H1 (cell line): ENCODE measurements around the gene GFPT1. TPM values are rescaled to one million over a fixed set of nuclear protein-coding genes. Genes with fewer than 3 reads are reported as not detected.

Source experiments
- NANOG ChIP-seq: IDR thresholded peaks from 2 replicates; pipeline ENCODE4 v1.6.1; 2011; ENCODE audit warnings: low read length, low read depth, mild to moderate bottlenecking, inconsistent platforms; ENCODE audit not compliant: insufficient read depth, poor library complexity, severe bottlenecking
- POLR2AphosphoS5 ChIP-seq: IDR thresholded peaks from 2 replicates; pipeline ENCODE4 v1.6.1; 2011; ENCODE audit warnings: low read depth, low read length
- RFX5 ChIP-seq: IDR thresholded peaks from 2 replicates; pipeline ENCODE4 v1.6.1; 2011; ENCODE audit warnings: low read depth, low read length, improper control_type of control experiment, borderline replicate concordance
- SAP30 ChIP-seq: fragments of 300-600 bp; sonication (generic); IDR thresholded peaks from 2 replicates; pipeline ENCODE4 v1.7.1; 2012; ENCODE audit warnings: low read length, moderate library complexity, mild to moderate bottlenecking, inconsistent platforms; ENCODE audit not compliant: insufficient read depth, insufficient replicate concordance
- polyA plus RNA-seq, 7 experiments: library from polyadenylated mRNA; depleted of rRNA in 3 of 7; stranded (reverse) in 5 of 7; unstranded in 2 of 7; fragments of >200 nt in 5 of 7; fragments of 200-250 nt in 2 of 7; gene quantifications; 1 replicate in 5 of 7; 2 replicates in 1 of 7; 4 replicates in 1 of 7; pipeline versions ENCODE4 v1.2.1 to v1.2.3, GENCODE V29; 2011 to 2013; ENCODE audit warnings: missing spikeins in 2 of 7, mixed read lengths in 2 of 7
- total RNA-seq: library from RNA; stranded (reverse); fragmentation: NEBNext Ultra II Directional; extraction: Animal tissue kit (Norgen Biotek cat#: 25700); gene quantifications from 2 replicates; pipeline ENCODE4 v1.2.1, GENCODE V29; 2021
- TF ChIP-seq, protein P1 (sequence below), 3 experiments: IDR thresholded peaks; 1 replicate in 2 of 3; 2 replicates in 1 of 3; pipeline versions ENCODE4 v1.5.1 to v1.6.1; 2011; ENCODE audit warnings: low read length in 3 of 3, mild to moderate bottlenecking in 3 of 3, inconsistent platforms in 2 of 3, low read depth in 1 of 3, moderate library complexity in 1 of 3; ENCODE audit not compliant: insufficient read depth in 1 of 3; ENCODE audit errors: control extremely low read depth in 1 of 3

The GFPT1 gene
- total and polyA plus RNA-seq, 2 of the 8 experiments (the other 6 are each of a cell fraction or from before 2014, with no cell fraction given): 13.3 to 76.2 TPM

DNA sequence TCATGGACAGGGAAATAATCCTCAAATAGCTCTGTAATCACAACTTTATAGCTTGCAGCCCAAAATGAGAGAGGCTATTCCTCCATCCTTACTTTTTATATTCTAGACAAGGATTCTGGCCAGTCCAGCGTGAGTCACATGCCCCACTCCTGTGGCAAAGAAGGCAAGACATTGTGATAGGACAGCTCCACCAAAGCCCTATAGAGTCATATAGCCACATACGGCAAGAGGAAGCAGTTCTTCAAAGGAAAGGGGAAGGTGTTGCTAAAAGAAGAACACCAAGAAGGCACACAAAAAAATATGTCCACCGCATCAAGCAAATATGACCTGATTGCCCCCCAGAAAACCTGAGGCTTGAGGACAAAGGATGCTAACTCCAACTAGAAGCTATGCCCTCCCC lies 3.4 kb upstream of the GFPT1 start (continued):
- no peak for TF ChIP-seq SAP30
- TF ChIP-seq RFX5: no peak
- TF ChIP-seq NANOG: no peak
- TF ChIP-seq POLR2AphosphoS5: no peak
- TF ChIP-seq, protein P1, sequence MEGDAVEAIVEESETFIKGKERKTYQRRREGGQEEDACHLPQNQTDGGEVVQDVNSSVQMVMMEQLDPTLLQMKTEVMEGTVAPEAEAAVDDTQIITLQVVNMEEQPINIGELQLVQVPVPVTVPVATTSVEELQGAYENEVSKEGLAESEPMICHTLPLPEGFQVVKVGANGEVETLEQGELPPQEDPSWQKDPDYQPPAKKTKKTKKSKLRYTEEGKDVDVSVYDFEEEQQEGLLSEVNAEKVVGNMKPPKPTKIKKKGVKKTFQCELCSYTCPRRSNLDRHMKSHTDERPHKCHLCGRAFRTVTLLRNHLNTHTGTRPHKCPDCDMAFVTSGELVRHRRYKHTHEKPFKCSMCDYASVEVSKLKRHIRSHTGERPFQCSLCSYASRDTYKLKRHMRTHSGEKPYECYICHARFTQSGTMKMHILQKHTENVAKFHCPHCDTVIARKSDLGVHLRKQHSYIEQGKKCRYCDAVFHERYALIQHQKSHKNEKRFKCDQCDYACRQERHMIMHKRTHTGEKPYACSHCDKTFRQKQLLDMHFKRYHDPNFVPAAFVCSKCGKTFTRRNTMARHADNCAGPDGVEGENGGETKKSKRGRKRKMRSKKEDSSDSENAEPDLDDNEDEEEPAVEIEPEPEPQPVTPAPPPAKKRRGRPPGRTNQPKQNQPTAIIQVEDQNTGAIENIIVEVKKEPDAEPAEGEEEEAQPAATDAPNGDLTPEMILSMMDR (IDR thresholded peaks at IDR 0.05; ENCODE audit: control extremely low read depth in 1 of 3, insufficient read depth in 1 of 3, low read depth in 1 of 3, low read length in 3 of 3): no peak
